ENCODE results near the gene DNAJB1. TPM values are rescaled to one million over a fixed set of nuclear protein-coding genes. Genes with fewer than 3 reads are reported as not detected.

Gene DNAJB1
- total RNA-seq, 6 experiments from 2014 or later: 99.2 to 138 (median 103) TPM

DNA sequence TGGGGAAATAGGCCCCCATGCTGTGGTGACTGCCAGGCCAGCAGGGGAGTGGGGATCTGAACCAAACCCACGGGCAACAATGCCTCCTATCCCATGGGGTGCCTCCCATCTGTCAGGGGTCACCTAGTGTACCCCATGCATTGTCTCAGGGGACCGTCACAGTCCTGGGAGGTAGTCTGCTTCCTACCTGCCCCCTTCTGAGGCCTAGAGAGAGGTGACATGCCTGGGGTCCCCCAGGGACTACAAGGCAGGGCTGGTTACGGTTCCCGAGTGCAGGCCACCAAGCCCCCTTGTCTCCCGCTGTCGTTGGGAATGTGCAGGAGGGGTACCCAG is 42.5 kb upstream of the DNAJB1 start:
- no peak for DNase-seq
- Mint-ChIP-seq H3K27me3 (ENCODE audit: insufficient read depth) (peaks cover 2% of the 10 kb centered on the region; the same call in 1 of the 2 replicates), H3K9me3 (no peaks in the 10 kb centered on the region), H3K4me1 (ENCODE audit: low read depth) (peaks cover 11% of the 10 kb centered on the region), H3K4me3 (no peak overlapping the region), H3K27ac (no peak overlapping the region), H3K36me3 (ENCODE audit: low read depth) (no peaks in the 10 kb centered on the region)
- TF ChIP-seq, protein P1, sequence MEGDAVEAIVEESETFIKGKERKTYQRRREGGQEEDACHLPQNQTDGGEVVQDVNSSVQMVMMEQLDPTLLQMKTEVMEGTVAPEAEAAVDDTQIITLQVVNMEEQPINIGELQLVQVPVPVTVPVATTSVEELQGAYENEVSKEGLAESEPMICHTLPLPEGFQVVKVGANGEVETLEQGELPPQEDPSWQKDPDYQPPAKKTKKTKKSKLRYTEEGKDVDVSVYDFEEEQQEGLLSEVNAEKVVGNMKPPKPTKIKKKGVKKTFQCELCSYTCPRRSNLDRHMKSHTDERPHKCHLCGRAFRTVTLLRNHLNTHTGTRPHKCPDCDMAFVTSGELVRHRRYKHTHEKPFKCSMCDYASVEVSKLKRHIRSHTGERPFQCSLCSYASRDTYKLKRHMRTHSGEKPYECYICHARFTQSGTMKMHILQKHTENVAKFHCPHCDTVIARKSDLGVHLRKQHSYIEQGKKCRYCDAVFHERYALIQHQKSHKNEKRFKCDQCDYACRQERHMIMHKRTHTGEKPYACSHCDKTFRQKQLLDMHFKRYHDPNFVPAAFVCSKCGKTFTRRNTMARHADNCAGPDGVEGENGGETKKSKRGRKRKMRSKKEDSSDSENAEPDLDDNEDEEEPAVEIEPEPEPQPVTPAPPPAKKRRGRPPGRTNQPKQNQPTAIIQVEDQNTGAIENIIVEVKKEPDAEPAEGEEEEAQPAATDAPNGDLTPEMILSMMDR (IDR thresholded peaks at IDR 0.05): no peak

DNA sequence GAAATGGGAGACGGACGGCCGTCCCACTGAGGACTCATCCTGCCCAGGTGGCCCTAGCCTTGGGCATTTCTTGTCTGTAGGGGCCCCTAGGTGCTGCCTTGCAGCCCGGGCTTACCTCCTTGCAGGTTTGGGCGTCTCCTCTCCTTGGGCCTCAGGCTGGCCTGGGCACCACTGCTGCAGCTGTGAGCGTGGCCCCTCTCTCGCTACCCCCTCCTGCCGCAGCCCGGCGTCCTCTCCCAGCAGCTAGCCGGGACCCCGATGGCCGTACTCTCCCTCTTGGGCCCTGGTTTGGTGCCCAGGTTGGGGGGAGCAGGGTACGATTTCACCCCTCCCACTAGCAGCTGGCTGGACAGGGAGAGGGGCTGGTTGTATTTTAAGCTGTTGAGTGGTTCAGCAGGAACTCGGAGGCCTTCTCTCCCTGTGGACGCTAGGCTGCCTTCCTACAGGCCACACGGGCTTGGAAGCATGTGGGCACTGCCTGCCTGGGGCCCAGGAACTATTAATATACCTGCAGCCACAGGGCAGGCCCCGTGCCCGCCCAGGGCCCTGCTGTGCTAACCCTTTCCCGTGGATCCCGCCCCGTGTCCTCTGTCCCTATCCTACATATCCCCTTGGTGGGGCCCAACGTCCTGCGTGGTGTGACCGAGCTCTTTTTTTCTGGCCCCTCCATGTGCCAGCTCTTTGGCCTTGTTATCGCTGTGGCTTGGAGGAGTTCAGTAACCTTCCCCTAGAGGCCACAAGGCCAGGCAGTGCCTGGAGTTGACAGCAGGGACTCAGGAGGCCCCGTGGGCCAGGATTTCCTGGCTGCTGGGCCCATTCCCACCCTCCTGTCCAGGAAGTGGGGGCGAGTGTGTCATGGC is 41.9 kb upstream of the DNAJB1 start:
- no peak overlapping the region for H3K4me3 Mint-ChIP-seq

DNA sequence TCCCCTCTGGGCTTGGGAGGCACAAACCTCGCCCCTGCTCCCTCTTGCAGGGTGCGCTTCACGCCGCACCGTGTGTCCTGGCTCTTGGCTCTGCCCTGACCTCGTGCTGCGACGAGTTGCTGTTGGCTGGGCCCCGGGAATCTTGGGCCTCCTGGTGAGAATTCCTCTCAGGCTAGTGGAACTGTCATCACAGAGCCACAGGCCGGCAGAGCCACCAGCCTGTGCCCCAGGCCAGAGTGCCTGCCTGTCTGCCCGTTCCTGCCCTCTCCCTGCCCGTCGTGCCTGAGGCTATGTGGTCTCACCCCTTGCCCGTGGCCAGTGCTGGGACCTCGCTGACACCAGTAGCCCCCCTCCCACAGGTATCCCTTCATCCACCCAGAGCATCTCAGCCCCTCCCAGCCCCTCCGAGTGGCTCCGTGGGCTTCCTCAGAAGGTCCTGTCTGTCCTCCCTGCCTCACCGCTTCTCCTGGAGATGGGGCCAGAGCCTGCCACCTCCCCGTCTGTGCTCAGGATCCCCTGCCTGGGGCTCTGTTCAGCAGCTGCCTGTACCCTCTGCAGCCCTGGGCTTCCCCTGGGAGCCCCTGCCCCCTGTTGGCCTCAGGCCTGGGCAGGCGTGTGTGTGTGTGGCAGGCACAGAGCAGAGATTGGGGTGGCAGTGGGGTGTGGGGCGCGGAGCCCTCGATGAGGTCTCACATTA is 40.3 kb upstream of the DNAJB1 start:
- no peaks in the 10 kb centered on the region for H3K9me3 Mint-ChIP-seq
- no peak overlapping the region for H3K4me3 Mint-ChIP-seq
- H3K36me3 Mint-ChIP-seq (ENCODE audit: low read depth): no peaks in the 10 kb centered on the region
- DNase-seq: no peak
- H3K4me1 Mint-ChIP-seq (ENCODE audit: low read depth): peaks cover 14% of the 10 kb centered on the region
- TF ChIP-seq, protein P1 (IDR thresholded peaks at IDR 0.05): no peak
- H3K27me3 Mint-ChIP-seq (ENCODE audit: insufficient read depth): peaks cover 2% of the 10 kb centered on the region; the same call in 1 of the 2 replicates
- 0 out of 2 replicates have a peak overlapping the region, but pooled peaks have one; percentile 11 for H3K27ac Mint-ChIP-seq

More for the DNA sequence above, 41.9 kb upstream of the DNAJB1 start:
- no peak for DNase-seq
- no peak overlapping the region for H3K27ac Mint-ChIP-seq
- TF ChIP-seq, protein P1 (IDR thresholded peaks at IDR 0.05): no peak
- H3K4me1 Mint-ChIP-seq (ENCODE audit: low read depth): peaks cover 14% of the 10 kb centered on the region
- H3K36me3 Mint-ChIP-seq (ENCODE audit: low read depth): no peaks in the 10 kb centered on the region
- peaks cover 2% of the 10 kb centered on the region; the same call in 1 of the 2 replicates for H3K27me3 Mint-ChIP-seq (ENCODE audit: insufficient read depth)
- no peaks in the 10 kb centered on the region for H3K9me3 Mint-ChIP-seq

DNA sequence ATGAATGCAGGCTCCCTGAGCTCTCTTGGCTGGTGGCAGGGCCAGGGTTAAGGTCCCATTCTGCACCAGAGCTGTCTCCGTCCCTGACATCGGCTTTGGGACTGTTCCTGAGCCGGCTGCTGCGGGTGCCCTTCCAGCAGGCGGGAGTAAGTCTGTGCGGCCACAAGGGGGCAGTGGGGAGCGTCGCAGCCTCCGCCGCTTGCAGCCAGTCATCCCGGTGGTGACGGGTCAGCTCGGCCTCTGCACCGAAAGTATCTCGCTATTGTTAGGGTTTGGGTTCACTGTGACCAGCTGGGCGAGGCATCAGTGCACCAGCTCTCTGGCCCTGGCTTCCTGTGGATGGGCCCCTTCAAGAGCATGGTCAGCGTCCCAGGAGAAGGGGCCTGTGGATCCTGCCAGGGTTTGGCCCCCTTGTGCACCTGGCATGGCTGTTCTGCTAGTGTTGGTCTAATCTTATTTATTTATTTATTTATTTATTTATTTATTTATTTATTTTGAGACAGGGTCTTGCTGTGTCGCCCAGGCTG is 38.5 kb upstream of the DNAJB1 start:
- H3K27ac Mint-ChIP-seq: peak overlapping the region; percentile 90
- H3K9me3 Mint-ChIP-seq: no peaks in the 10 kb centered on the region
- DNase-seq: peak; percentile 71
- TF ChIP-seq, protein P1 (IDR thresholded peaks at IDR 0.05): peak; percentile 97
- H3K36me3 Mint-ChIP-seq (ENCODE audit: low read depth): no peaks in the 10 kb centered on the region
- H3K4me1 Mint-ChIP-seq (ENCODE audit: low read depth): peaks cover 14% of the 10 kb centered on the region
- H3K4me3 Mint-ChIP-seq: peak overlapping the region; percentile 10
- peaks cover 2% of the 10 kb centered on the region; the same call in 1 of the 2 replicates for H3K27me3 Mint-ChIP-seq (ENCODE audit: insufficient read depth)

DNA sequence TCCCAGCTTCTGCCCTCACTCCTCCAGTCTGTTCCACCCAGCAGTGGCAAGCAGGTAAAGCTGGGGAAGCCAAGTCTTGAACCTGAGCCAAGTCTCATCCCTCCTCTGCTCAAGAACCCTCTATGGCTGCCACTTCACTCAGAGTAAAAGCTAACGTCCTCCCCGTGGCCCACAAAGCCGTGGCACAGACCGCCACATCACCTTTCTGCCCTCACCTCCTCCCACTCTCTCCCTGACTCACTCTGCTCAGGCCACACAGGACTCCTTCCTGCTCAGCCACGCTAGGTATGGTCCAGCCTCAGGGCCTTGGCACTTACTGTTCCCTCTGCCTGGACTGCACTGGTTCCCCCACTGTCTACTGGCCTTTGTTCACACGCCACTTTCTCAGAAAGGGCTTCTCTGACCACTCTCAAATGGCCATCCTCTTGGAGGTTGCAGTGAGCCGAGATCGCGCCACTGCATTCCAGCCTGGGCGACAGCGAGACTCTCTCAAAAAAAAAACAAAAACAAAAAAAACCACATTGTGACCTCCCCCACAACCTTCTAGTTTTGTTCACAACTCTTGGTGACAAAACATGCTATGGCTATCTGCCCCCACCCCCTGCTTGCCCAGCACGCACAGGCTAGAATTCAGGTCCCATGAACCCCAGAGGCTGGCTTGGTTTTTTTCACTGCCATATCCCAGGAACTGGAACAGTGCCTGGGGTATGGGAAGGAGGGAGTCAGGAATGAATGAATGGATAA is 37.9 kb upstream of the DNAJB1 start:
- Mint-ChIP-seq H3K9me3 (no peaks in the 10 kb centered on the region), H3K27me3 (ENCODE audit: insufficient read depth) (peaks cover 2% of the 10 kb centered on the region; the same call in 1 of the 2 replicates), H3K36me3 (ENCODE audit: low read depth) (no peaks in the 10 kb centered on the region), H3K27ac (peak overlapping the region; percentile 90), H3K4me3 (peak overlapping the region; percentile 10), H3K4me1 (ENCODE audit: low read depth) (peaks cover 14% of the 10 kb centered on the region)
- peak; percentile 65 for DNase-seq
- TF ChIP-seq, protein P1 (IDR thresholded peaks at IDR 0.05): no peak

Measured in HFFc6 (cell line).